ENCODE measurements around the gene MDK. TPM values are rescaled to one million over a fixed set of nuclear protein-coding genes. Genes with fewer than 3 reads are reported as not detected.

Gene MDK
- total and polyA plus RNA-seq, 2 of the 13 experiments (the other 11 are each of a cell fraction or from before 2014, with no cell fraction given) = 312 to 407 TPM

- intact Hi-C loops (cut with micrococcal nuclease; ENCODE audit: unreplicated experiment) = no loop called here
- no TSS peak for BruUV-seq (replicated peaks)
- H3K27me3 ChIP-seq (ENCODE audit: control insufficient read depth in 1 of 2, insufficient read depth in 2 of 2, low read length in 2 of 2) = peaks cover 5 to 46% of the 10 kb centered on the region in 2 experiments
- H3K4me2 ChIP-seq (ENCODE audit: low read depth, low read length) = no peak overlapping the region
- FAIRE-seq (no peak), ATAC-seq (no peak), DNase-seq (ENCODE audit: low spot score) (no peak)
- ChIA-PET CTCF (ENCODE audit: low intra/inter-chr PET ratio, low total read pairs) (no interaction called here), POLR2A (no interaction called here)
- 10% methylated on average over 3 of the region's 5 CpGs for WGBS (ENCODE audit: low lambda C conversion rate)
- H3K27ac ChIP-seq (ENCODE audit: extremely low read length, insufficient read depth, low read length) = no peak overlapping the region
- no peaks in the 10 kb centered on the region for H3K9me3 ChIP-seq (ENCODE audit: low read length)
- H3K79me2 ChIP-seq (ENCODE audit: insufficient read depth, low read length) = no peaks in the 10 kb centered on the region
- peaks cover 47% of the 10 kb centered on the region for H3K4me1 ChIP-seq (ENCODE audit: insufficient read depth, low read length)
- H3K4me3 ChIP-seq (replicated peaks in 1 of 3; ENCODE audit: insufficient read depth in 1 of 3, low read depth in 2 of 3, low read length in 3 of 3) = no peak overlapping the region
- no peak overlapping the region for H2AFZ ChIP-seq (ENCODE audit: low read length)
- in situ Hi-C loops (cut with HindIII; ENCODE audit: extremely low pct_ligation_motif_present, low pct_unique_long_range_greater_than_20kb) = no loop called here
- H4K20me1 ChIP-seq (ENCODE audit: insufficient read depth, low read length) = no peaks in the 10 kb centered on the region
- TF ChIP-seq RBAK (CRISPR knock-in tag; IDR thresholded peaks at IDR 0.05) (no peak), CERS6 (CRISPR knock-in tag; IDR thresholded peaks at IDR 0.05) (no peak), ZBED4 (CRISPR knock-in tag; IDR thresholded peaks at IDR 0.05; ENCODE audit: borderline replicate concordance) (no peak), GABPB1 (CRISPR knock-in tag; IDR thresholded peaks at IDR 0.05) (no peak)
- H3K36me3 ChIP-seq (replicated peaks in 1 of 2; ENCODE audit: control insufficient read depth in 1 of 2, insufficient read depth in 2 of 2, low read length in 2 of 2) = no peaks in the 10 kb centered on the region
- no peak overlapping the region for H3K9ac ChIP-seq (ENCODE audit: insufficient read depth, low read depth, low read length)
Measured at GRCh38 chr11:46342239-46342638, 39.2 kb upstream of the MDK start.

All from HepG2 (cell line).